ENCODE measurements around the gene ALDH1A1. TPM values are rescaled to one million over a fixed set of nuclear protein-coding genes. Genes with fewer than 3 reads are reported as not detected.

Gene ALDH1A1
- polyA plus RNA-seq, 1 of the 3 experiments (the other 2 are of a cell fraction): 0.03 TPM

DNA sequence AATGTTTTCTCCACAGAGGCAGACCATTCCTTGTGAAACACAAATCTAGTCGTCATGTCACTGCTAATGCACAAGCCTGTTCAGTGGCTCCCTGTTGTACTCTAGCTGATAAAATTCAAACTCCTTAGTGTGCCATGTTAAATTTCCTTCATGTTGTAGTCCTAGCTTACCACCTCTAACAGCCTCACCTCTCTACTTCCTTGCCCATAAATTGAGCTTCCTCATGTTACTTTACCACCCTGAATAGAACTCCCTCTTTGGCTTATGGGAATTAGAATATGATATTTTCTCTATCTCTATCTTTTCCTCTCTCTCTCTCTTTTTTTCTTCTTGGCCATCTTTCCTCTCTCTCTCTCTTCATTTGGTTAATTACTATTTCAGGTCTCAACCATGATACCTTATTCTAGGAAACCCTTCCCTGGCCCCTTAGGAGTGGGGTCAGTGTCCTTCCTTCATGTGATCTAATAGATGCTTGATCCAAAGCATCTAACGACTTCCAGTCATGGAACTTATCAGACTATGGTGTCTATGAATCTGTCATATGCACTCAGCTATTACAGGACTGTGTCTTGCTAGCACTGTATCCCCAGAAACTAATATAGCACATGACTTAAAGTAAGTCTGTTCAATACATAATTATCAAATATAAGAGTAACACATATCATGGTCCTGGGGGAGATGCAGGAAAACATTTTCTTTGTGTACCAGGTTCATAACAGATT is 31.5 kb upstream of the ALDH1A1 start (continued):
- TF ChIP-seq, protein P1, sequence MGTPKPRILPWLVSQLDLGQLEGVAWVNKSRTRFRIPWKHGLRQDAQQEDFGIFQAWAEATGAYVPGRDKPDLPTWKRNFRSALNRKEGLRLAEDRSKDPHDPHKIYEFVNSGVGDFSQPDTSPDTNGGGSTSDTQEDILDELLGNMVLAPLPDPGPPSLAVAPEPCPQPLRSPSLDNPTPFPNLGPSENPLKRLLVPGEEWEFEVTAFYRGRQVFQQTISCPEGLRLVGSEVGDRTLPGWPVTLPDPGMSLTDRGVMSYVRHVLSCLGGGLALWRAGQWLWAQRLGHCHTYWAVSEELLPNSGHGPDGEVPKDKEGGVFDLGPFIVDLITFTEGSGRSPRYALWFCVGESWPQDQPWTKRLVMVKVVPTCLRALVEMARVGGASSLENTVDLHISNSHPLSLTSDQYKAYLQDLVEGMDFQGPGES (IDR thresholded peaks at IDR 0.05; ENCODE audit: low read depth, low read length): no peak
- TF ChIP-seq FOSL2 (IDR thresholded peaks at IDR 0.05; ENCODE audit: borderline replicate concordance, low read depth) (no peak), EP300 (IDR thresholded peaks at IDR 0.05; ENCODE audit: borderline replicate concordance in 1 of 2, low read depth in 1 of 2, low read length in 1 of 2) (no peak), YY1 (IDR thresholded peaks at IDR 0.05; ENCODE audit: low read depth) (no peak)

DNA sequence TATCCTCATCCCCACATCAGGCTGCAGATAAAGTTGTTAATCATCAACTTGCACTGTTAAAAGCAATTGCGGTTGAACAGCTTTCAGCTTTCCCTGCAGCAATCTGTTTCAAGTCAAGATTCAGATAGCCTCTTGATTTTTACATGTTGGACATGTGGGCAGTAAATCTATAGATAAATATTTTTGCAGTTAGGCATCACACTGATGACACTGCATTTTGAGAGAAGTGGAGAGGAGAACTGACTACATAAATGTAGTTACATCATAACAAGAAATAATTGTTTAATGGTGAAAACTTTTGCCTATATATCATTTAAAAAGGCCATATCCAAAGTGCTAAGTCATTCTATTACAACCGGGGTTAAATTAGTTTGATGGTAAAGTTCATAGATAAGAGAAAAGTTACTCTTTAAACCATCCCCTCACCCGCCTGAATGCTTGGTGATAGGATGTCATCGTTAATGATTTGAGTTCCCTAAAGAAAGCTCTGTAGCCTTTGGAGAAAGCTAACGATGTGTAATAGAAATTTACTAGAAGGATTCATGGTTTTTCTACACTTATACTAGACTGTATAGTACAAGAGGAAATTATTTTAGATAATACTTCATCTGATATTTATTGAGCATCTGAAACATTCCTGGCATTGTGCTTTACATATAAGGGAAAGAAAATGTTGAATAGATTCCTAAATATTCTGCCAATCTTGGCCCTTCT is 30.8 kb upstream of the ALDH1A1 start:
- WGBS (ENCODE audit: low lambda C conversion rate): 3% methylated on average over 5 of the region's 5 CpGs
- H3K4me3 ChIP-seq (ENCODE audit: low read depth in 2 of 2, low read length in 1 of 2): no peak overlapping the region
- no peaks in the 10 kb centered on the region for H3K9me2 ChIP-seq
- H3F3A ChIP-seq (replicated peaks; ENCODE audit: insufficient read depth): no peaks in the 10 kb centered on the region
- DNase-seq: no peak
- H3K4me1 ChIP-seq (ENCODE audit: control insufficient read depth in 1 of 2, insufficient read depth in 2 of 2, low read depth in 1 of 2, low read length in 1 of 2): peaks cover 0 to 15% of the 10 kb centered on the region in 2 experiments; a peak in 1 of 4 replicates
- H3K79me2 ChIP-seq (ENCODE audit: insufficient read depth): no peaks in the 10 kb centered on the region
- no peak overlapping the region for H3K4me2 ChIP-seq
- no peak overlapping the region for H2AFZ ChIP-seq (ENCODE audit: low read depth)
- H3K36me3 ChIP-seq (replicated peaks in 1 of 2; ENCODE audit: control insufficient read depth in 1 of 2, insufficient read depth in 2 of 2, low read length in 1 of 2): no peaks in the 10 kb centered on the region
- no peak overlapping the region for H3K9ac ChIP-seq
- H3K9me3 ChIP-seq: no peaks in the 10 kb centered on the region
- no peaks in the 10 kb centered on the region for H4K20me1 ChIP-seq (ENCODE audit: insufficient read depth)
- H3K27ac ChIP-seq (ENCODE audit: low read depth in 2 of 2, low read length in 1 of 2): no peak overlapping the region
- H3K27me3 ChIP-seq (ENCODE audit: insufficient read depth): no peaks in the 10 kb centered on the region; the same call in 1 of the 2 replicates
- CTCF ChIA-PET: no interaction called here
- POLR2A ChIA-PET: no interaction called here
- no peak for TF ChIP-seq PBX3 (IDR thresholded peaks at IDR 0.05)
- no peak for TF ChIP-seq POLR2AphosphoS5 (IDR thresholded peaks at IDR 0.05; ENCODE audit: low read depth, low read length)
- TF ChIP-seq RFX5 (IDR thresholded peaks at IDR 0.05; ENCODE audit: low read length): no peak
- no peak for TF ChIP-seq FOXM1 (IDR thresholded peaks at IDR 0.05; ENCODE audit: low read depth)
- TF ChIP-seq SMC3 (IDR thresholded peaks at IDR 0.05; ENCODE audit: low read depth, low read length): no peak
- TF ChIP-seq, protein P2, sequence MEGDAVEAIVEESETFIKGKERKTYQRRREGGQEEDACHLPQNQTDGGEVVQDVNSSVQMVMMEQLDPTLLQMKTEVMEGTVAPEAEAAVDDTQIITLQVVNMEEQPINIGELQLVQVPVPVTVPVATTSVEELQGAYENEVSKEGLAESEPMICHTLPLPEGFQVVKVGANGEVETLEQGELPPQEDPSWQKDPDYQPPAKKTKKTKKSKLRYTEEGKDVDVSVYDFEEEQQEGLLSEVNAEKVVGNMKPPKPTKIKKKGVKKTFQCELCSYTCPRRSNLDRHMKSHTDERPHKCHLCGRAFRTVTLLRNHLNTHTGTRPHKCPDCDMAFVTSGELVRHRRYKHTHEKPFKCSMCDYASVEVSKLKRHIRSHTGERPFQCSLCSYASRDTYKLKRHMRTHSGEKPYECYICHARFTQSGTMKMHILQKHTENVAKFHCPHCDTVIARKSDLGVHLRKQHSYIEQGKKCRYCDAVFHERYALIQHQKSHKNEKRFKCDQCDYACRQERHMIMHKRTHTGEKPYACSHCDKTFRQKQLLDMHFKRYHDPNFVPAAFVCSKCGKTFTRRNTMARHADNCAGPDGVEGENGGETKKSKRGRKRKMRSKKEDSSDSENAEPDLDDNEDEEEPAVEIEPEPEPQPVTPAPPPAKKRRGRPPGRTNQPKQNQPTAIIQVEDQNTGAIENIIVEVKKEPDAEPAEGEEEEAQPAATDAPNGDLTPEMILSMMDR (IDR thresholded peaks at IDR 0.05): no peak
- TF ChIP-seq, protein P3, sequence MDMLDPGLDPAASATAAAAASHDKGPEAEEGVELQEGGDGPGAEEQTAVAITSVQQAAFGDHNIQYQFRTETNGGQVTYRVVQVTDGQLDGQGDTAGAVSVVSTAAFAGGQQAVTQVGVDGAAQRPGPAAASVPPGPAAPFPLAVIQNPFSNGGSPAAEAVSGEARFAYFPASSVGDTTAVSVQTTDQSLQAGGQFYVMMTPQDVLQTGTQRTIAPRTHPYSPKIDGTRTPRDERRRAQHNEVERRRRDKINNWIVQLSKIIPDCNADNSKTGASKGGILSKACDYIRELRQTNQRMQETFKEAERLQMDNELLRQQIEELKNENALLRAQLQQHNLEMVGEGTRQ (IDR thresholded peaks at IDR 0.05; ENCODE audit: borderline replicate concordance, low read depth, low read length): no peak
- TF ChIP-seq RCOR1 (IDR thresholded peaks at IDR 0.05; ENCODE audit: low read length): no peak
- no peak for TF ChIP-seq MEF2A (IDR thresholded peaks at IDR 0.05; ENCODE audit: borderline replicate concordance, low read depth)
- TF ChIP-seq, protein P4, sequence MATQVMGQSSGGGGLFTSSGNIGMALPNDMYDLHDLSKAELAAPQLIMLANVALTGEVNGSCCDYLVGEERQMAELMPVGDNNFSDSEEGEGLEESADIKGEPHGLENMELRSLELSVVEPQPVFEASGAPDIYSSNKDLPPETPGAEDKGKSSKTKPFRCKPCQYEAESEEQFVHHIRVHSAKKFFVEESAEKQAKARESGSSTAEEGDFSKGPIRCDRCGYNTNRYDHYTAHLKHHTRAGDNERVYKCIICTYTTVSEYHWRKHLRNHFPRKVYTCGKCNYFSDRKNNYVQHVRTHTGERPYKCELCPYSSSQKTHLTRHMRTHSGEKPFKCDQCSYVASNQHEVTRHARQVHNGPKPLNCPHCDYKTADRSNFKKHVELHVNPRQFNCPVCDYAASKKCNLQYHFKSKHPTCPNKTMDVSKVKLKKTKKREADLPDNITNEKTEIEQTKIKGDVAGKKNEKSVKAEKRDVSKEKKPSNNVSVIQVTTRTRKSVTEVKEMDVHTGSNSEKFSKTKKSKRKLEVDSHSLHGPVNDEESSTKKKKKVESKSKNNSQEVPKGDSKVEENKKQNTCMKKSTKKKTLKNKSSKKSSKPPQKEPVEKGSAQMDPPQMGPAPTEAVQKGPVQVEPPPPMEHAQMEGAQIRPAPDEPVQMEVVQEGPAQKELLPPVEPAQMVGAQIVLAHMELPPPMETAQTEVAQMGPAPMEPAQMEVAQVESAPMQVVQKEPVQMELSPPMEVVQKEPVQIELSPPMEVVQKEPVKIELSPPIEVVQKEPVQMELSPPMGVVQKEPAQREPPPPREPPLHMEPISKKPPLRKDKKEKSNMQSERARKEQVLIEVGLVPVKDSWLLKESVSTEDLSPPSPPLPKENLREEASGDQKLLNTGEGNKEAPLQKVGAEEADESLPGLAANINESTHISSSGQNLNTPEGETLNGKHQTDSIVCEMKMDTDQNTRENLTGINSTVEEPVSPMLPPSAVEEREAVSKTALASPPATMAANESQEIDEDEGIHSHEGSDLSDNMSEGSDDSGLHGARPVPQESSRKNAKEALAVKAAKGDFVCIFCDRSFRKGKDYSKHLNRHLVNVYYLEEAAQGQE (IDR thresholded peaks at IDR 0.05; ENCODE audit: low read depth, low read length): no peak
- TF ChIP-seq, protein P5, sequence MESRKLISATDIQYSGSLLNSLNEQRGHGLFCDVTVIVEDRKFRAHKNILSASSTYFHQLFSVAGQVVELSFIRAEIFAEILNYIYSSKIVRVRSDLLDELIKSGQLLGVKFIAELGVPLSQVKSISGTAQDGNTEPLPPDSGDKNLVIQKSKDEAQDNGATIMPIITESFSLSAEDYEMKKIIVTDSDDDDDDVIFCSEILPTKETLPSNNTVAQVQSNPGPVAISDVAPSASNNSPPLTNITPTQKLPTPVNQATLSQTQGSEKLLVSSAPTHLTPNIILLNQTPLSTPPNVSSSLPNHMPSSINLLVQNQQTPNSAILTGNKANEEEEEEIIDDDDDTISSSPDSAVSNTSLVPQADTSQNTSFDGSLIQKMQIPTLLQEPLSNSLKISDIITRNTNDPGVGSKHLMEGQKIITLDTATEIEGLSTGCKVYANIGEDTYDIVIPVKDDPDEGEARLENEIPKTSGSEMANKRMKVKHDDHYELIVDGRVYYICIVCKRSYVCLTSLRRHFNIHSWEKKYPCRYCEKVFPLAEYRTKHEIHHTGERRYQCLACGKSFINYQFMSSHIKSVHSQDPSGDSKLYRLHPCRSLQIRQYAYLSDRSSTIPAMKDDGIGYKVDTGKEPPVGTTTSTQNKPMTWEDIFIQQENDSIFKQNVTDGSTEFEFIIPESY (IDR thresholded peaks at IDR 0.05; ENCODE audit: borderline replicate concordance, low read depth): no peak
- no peak for TF ChIP-seq RXRA (IDR thresholded peaks at IDR 0.05; ENCODE audit: borderline replicate concordance, low read depth)
- no peak for TF ChIP-seq NFIC (IDR thresholded peaks at IDR 0.05; ENCODE audit: borderline replicate concordance)
- TF ChIP-seq EZH2phosphoT487 (IDR thresholded peaks at IDR 0.05; ENCODE audit: borderline replicate concordance, low read depth): no peak
